Stimulated activated CD8-positive, alpha-beta memory T cell treated with anti-CD3 and anti-CD28 coated beads, Interleukin-2, amount 100 ng/mL, for 48 hours (primary cell): ENCODE data around the gene TECTB.

ENCODE experiments used
- DNase-seq, 2 donors: peaks; one replicate each; pipeline ENCODE4 v3.0.0-alpha.2; 2020; ENCODE audit warnings: low read depth in 2 of 2

Gene TECTB

DNA sequence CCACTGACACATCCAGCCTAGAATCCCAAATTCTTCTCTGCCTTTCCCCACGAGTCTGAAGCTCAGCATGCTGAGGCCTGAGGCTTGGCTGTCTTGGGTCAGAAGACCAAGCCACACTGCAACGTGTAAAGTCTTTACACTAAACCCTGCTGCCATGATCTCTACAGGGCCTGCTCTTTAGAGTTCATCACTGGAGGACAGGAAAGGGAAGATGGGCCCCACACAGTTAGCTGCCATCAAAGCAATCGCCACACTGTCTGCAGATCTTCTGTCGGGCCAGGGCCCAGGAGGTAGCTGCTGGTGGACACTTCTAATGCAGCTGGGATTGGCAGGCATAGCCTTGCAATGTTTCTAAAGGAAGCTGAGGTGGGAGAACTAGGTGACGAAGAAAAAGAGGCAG is 8.4 kb upstream of the TECTB start:
- no peak for DNase-seq

DNA sequence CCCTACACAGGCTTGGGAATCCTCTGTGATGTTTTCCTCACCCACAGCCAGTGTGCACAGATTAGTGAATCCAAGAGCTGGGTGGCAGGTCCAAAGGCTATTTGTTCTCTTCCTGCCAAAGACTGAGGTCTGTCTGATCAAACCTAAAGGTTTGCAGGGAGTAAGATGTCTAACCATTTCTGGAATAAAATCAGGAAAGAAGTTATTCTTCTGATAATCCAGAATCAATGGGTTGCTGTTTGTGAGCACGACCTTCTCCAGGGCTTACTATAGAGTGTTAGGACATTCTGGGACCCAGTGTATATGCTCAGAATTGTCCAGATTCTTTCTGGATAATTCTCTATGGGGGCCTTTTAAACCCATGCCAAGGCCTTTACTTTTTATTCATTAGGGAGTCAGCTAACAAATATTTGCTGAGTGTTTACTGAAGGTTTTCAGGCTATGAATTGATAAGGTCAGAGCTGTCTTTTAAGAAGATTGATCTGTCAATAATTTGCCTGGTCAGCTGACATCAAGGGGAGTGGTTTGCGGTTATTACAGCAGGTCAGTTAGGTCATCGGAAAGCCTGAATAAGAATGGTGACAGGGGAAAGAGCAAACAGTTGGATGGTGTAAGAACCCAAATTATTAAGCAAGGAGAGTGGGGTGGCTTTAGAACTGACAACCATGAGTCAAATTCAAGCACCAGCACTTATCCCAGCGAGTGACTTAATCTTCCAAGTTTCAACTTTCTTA is 7.5 kb upstream of the TECTB start:
- no peak for DNase-seq

DNA sequence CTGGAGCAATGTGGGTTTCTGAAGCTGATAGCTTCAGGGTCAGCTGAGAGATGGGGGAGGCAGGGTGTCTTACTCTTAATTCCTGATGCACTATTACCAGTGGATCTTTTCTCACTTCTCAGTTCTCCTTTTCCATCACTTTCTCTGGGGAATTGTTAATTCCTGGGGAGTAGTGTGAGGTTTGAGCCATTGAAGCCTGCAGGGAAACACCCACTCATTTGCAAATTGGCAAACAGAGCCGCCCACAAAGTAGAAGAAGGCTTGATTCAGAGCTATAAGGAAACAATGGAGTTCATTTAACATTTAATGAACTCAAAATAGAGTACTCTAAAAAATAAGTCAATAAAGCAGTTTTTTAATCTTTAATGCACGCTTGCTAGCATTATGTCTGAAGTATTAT is 4.3 kb upstream of the TECTB start:
- DNase-seq = no peak

DNA sequence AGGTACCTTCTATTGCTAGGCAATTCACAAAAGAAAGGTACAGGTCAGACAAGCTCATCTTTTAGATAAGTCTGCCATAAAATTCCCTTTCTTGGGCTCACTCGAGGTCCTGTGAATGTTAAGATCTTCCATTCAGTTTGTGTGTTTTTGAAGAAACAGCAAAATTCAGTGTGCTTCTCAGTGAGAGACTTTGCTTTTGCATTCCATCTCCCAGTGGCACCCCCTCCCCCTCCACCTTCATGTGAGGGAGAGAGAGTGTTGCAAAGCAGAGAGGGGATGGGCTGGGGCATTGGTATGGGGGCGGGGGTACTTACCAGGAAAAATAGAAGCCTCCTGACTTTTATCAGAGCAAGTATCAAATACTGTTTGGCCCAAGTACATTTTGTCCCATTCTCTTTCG is 3.8 kb upstream of the TECTB start:
- no peak for DNase-seq

DNA sequence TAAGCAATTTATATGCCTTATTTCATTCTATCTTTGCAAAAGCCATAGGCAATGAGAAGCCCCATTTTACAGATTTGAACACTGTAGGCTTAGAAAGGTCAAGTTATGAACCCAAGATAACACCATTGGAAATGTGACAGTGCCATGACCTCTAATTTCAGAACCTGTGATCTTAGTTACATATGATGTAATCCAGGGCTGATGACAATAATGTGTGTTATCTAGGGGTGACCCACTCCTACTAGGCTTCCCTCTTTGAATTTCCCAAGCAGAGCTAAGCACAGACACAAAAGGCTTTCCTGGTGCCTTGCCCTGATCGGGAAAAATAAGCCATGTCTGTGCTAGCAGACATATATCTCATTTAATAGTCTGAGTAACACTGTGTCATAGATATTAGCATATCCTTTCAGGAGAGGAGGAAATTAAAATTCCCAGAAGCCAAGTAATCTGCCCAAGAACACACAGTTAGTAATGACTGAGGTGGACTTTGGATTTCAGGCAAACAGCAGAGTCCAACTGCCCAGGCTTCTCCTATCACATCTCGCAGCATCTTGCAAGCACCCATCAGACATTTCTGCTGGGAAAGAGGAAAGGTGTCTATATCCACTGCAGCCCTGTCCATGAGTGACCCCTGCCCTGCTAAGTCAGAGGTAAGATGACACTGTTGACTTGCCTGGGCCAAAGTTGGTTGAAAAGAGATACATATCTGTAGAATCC is 2.8 kb upstream of the TECTB start:
- DNase-seq = no peak

DNA sequence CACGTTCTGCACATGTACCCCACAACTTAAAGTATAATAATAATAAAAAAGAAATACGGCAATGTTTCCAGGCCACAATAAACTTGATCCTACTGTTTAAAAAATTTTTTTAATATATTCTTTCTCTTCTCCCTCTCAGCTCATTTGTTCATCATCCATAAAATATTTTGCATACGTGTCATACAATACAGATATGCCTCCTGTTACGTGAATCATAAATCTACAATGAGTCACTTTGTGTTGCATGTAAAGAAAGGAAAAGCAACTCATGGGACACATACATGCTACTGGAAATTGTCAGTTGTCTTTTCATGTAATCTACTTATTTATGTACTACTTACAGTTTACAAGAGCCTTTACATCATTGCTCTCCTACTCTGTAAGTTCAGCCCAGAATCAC is 1.1 kb upstream of the TECTB start:
- no peak for DNase-seq

DNA sequence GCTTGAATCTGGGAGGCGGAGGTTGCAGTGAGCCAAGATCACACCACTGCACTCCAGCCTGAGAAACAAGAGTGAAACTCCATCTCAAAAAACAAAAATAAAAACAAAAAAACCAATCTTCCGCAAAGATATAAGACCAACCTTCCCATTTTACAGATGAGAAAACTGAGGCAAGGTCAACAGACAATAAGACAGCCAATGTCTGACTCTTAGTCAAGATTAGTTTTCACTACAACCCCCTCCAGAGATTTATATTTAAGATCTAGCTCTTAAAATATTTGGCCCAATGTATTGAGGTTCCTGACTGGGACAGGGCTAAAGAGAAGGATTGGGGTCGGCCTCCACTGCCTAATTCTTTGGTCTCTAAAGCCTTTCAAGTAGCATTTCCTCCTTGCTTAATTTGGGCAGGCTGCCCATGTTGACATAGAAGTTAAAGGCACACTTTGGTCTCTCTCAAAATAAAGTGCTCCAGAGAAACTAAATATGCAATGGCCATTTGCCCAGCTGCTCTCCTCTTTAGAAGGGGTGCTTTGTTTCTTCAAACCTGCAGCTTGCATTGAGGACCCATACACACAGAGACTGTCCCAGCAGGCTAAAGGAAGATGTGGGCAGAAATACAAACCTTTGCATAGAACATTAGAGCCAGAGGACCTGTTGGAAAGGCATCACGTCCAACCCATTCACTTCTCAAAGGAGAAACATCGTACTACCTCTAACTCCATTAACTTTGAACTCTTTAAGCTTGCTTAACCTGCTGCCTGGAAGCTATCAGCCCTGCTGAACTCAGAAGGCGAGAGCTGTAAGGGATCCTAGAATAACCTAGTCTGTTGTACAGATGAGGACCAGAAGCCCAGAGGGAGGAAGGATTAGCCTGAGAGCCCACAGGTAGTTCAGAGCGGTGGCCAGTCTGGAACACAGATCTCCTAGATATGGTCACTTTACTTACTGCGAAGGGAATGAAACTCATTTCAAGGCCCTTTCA is 3.9 kb downstream of the TECTB start:
- no peak for DNase-seq

DNA sequence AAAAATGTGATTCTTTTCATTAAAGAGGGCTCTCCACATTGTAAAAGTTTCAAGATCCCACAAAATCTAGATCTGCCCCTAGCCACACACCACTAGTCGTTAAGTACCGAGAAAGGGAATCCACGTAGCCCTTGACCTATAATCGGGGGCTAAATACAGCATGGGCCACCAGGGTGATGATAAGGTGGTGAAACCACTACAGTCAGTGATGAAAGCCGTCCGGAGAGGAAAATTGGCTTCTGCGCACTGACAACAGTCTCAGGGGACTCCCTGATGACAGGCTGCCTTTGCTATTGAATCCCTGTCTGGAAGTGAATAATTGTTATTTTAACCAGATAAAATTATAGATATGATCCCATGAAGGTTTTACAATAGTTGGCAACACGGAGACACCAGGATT is 4.6 kb downstream of the TECTB start:
- no peak for DNase-seq

DNA sequence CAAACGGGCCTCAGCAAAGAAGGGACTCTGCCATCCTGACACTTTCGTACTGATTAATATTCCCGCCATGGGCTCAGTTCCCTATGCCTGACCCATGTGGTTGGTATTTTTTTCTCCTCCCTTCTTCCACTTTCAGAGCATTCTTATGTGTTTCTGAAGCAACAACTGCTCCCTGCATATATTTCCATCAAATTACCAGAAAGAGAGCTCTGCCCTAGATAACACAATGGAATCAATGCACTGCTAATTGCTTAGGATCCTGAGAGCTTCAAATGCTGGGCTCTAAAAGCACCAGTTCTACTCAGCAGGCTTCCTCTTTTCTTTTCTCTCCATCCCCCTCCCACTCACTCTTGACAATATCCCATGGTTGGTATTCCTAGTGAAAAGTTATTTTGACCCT is 5.3 kb downstream of the TECTB start:
- DNase-seq = no peak

DNA sequence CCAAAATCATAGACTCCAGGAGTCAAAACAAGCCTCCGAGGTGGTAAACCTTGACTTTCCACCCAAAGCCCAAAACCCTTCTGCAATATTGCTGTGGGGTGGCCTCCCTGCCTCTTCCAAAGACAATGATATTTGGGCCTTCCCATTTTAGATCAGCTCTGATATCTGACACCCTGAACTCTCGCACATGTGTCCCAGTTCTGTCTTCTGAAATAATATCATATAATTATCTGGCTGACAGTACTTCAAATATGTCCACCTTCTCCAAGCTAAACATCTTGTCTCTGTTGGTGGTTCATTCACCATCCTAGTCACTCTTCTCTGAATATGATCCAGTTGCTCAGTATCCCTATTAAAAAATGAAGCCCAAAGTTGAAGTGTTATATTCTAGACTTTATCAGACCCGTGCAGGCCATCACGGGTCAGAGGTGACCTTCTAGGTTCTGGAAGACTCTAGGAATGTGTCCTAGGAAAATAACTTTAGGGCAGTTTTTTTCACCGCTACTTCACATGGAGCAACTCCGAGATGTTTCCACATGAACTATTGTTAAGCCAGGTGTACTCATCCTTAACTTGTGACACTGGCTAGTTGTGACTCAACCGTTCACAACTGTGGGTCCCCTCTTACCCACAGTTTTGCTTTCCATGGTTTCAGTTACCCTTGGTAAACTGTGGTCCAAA is 6.3 kb downstream of the TECTB start:
- no peak for DNase-seq

DNA sequence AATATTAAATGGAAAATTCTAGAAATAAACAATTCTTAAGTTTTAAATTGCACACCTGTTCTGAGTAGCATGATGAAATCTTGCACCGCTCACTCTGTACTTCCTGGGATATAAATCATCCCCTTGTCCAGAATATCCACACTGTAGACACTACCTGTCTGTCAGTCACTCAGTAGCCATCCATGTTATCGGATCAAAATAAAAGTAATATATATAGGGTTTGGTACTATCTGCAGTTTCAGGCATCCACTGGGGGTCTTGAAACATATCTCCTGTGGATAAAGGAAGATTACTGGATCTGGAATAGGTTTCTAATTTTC is 6.8 kb downstream of the TECTB start:
- DNase-seq = no peak

DNA sequence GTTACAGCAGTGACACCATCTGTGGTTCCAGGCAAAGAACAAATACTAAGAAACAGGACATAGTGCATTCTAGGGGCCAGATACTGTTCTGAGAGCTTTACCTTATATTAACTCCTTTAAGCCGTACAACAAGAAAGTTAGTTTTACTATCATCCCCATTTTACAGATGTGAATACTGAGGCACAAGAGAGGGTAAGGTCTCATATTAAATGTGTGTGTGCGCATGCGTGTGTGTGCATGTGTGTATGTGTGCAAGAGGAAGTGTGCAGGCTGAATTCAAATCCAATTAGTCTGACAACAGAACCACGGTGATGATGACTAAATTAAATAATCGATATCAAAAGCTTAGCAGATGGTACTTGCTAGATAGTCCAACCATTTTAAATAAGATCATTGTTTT is 11.0 kb downstream of the TECTB start:
- DNase-seq = no peak

DNA sequence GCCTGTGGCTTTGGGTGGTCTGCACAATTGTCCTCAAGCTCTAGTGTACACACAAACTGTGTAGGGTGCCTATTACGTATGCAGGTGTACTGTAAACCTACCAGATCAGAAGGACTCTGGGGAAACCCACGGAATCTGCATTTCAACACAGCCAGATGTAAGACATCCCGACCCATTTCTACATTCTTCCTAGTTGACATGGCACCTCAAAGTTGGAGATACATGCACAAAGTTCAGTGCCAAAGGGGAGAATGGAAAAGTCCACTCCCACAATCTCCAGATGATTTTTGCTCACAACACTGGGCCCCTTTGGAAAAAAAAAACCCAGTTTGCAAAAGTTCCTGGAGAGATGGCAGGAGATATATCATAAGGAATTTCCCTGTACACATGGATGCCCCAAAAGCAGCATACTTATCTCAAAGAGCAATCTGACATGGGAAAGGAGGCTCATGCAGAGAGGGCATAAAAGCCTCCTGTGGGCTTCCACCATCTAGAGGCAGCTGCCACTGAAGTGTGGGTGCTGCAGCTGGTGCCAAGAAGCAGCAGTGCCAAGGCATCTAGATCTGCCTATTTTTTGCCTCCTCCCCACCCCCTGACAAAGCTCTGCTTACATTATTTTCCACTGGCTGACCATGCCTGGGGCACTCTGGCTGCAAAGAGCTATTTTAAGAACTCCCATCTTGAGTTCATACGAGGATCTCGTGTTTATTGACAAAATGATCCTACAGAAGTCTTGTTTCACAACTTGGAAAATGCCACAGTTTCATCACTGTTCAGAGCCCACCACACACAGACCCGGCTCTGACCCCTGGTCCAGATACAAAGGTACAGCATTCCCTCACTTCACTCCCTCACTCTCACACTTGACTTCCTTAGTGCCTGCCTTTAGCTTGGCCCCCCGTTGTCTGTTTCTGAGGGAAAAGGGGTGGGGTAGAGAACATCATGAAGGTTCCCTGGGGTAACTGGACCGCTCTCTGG is 12.9 kb downstream of the TECTB start:
- DNase-seq = no peak

DNA sequence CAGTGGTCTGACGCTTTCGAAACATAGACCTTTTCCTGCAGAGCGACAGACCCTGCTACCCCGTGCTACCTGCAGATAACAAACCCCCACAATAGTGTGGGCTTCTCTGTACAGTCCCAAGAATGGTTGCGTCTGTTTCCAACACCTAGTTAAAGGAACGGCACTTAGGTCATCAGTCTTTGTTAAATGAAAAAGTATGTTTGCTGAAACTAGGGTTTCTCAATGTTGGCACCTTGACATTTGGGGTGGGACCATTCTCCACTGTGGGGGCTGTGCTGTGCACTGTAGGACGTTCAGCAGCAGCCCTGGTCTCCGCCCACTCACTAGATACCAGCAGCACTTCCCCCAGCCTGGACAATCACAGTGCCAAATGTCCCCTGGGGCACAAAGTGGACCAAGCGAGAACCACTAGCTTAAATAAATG is 13.7 kb downstream of the TECTB start:
- no peak for DNase-seq

DNA sequence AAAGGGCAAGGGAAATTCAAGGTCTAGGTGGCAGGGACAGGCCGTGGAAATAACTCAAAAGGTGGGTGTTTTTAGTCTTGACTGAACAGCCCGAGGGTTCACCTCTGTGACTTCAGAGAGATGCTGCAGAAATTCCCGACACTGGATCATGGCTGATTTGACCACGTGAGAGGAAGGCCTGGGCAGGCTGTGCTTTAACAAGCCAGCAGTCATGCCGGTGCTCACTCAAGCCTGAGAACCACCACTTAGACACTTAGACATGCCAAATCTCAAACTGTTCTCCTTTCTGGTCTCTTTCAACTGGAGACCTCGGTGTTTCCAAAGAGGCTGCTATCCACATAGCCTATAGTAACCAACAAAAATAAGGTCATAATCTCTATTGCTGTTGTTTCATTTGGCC is 15.4 kb downstream of the TECTB start:
- DNase-seq = no peak

DNA sequence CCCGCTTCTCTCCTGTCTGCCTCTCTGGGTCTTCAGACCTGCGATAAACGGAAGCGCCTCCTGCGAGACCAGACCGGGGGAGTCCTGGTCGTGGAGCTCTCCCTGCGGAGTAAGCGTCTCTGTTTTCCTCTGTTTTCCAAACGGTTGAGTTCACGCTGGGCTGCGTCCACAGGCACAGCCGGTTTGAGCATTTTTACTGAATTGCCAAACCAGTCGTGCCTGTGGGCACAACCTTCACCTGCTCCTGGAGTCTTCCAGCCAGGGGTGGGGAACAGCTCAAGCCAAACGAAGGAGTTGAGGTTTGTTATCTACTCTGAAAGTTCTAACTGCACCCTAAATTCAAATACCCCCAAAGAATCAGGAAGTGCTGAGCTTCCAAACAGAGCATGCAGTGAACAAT is 16.3 kb downstream of the TECTB start:
- no peak for DNase-seq

DNA sequence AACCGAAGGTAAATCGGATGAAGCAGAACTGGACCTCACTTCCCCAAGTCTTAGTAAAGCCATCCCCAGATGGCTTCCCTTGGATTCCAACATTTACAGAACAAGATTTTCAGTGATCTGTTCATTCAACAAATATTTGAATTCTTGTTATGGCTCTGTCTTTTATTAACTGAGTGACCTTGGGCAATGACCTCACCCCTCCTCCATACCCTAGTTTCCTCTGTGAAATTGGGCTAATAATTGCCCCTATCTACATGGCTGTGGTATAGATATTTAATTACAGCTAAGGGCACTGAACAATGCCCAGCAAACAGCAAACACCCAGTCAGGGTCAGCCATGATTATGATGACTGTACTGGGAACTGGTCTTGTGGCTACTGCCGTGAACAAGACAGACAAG is 19.1 kb downstream of the TECTB start:
- DNase-seq = no peak

DNA sequence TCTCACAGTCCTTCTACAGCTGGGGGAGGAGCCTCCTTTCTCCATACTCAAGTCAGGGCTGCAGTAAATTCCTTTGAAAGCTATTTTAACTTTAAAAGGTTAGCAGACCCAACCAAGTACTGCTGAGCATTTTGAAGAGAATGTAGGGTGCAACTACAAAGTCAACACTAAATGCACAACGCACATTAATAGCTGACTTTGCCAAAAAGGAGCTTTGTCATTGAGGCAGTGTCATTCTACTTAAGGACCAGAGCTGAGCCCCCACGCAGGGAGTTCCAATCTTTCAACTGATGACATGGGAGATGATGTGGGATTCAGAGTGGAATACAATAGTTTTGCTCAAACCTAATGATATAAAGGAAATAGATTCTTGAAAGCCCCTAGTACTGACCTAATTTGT is 20.3 kb downstream of the TECTB start:
- DNase-seq = no peak

DNA sequence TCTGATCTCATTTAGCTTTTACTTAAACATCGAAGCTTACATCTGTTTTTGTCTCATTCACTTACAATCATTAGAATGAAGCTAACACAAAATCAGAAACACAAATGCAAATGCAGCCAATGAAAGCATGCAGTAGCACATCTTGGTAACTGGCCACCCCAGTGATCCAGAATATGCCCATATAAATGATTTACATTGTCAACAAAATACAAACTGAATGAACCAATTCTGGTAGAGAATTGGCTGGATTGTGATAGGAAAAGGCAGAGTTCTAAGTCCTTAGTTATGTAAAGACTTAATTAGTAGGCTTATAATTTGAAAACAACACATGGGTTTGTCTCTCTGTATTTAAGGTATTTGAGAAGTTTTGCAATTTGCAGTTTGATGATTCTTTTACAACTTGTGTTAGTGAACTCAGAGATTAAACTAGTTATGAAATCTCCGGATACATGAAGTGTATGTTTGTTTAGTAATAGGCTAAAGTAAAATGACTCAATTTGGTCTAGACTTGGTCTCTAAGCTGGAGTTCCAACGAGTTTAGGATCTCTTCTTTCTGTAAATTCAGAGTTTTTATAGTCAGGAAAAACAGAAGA is 21.2 kb downstream of the TECTB start:
- DNase-seq = no peak

DNA sequence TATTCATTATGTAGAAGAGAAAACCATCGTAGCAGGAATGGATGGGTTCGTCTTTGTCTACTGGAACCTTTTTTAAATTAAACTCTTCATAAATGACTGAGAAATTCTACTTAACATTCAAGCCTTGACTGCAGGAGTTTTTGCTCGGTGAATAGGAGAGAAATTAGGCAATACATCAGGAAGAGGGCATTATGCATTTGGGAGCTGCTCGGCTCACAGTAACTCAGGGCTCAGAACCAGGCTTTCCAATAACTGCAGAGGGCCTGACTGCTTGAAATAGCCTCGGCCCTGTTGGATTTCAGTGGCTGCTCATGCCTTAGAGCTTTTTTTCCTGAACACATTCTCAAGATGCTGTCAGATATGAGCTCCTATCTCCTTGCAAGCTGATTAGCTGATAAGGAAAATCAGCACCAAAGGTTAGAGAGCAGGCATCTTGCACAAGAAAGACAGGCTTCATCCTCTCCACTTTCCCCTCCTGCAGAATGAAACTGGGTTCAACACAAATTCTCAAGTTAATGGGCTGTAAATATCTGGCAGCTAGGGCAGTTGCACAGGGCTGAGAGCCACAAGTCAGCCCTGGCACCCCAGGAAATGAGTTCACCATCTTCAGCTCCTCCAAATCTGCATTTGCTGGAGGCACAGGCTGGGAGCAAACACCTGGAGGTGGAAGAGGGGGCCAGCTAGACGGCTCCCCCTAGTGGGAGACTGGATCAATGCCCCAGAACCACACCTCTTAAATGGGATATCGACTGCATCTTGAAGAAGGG is 24.3 kb downstream of the TECTB start:
- peak in 1 of 2 donors; percentile 13 for DNase-seq
